ENCODE measurements around the gene VTI1A. TPM values are rescaled to one million over a fixed set of nuclear protein-coding genes. Genes with fewer than 3 reads are reported as not detected.
"Not testable (repeated sequence)": the region's sequence is repeated elsewhere in the genome, so short reads cannot be mapped to it uniquely, and the experiment has no call there.

The VTI1A gene
- total and polyA plus RNA-seq, 4 donors, result 23.5 to 46.7 (median 34.3) TPM

- no peaks in the 10 kb centered on the region for H3K27me3 ChIP-seq (ENCODE audit: control insufficient read depth, insufficient read depth, low read length)
- no peak overlapping the region for H3K27ac ChIP-seq (ENCODE audit: low read depth, low read length)
- no peaks in the 10 kb centered on the region for H3K9me3 ChIP-seq (ENCODE audit: control insufficient read depth, insufficient read depth, low read length)
- H3K4me1 ChIP-seq (ENCODE audit: control insufficient read depth, insufficient read depth, low read length), result peaks cover 3% of the 10 kb centered on the region
- DNase-seq (ENCODE audit: low read depth in 4 of 6, low spot score in 6 of 6), result no peak
- no peak overlapping the region for H3K4me3 ChIP-seq (ENCODE audit: low read depth, low read length)
- no peaks in the 10 kb centered on the region for H3K36me3 ChIP-seq (ENCODE audit: control insufficient read depth, insufficient read depth, low read length)
Observed at GRCh38 chr10:112587729-112588128, 140.7 kb downstream of the VTI1A start.

GRCh38 chr10:112588225-112588990 is 141.4 kb downstream of the VTI1A start:
- no peak overlapping the region for H3K4me3 ChIP-seq (ENCODE audit: low read depth, low read length)
- no peaks in the 10 kb centered on the region for H3K27me3 ChIP-seq (ENCODE audit: control insufficient read depth, insufficient read depth, low read length)
- no peaks in the 10 kb centered on the region for H3K36me3 ChIP-seq (ENCODE audit: control insufficient read depth, insufficient read depth, low read length)
- no peaks in the 10 kb centered on the region for H3K9me3 ChIP-seq (ENCODE audit: control insufficient read depth, insufficient read depth, low read length)
- DNase-seq (ENCODE audit: low read depth in 4 of 6, low spot score in 6 of 6), result peak in 1 of 6 donors; percentile 7
- no CpG with 5 or more reads among the region's 5 CpGs for WGBS (ENCODE audit: insufficient coverage)
- no peak overlapping the region for H3K27ac ChIP-seq (ENCODE audit: low read depth, low read length)
- peaks cover 3% of the 10 kb centered on the region for H3K4me1 ChIP-seq (ENCODE audit: control insufficient read depth, insufficient read depth, low read length)

- DNase-seq (ENCODE audit: low read depth in 4 of 6, low spot score in 6 of 6), result no peak
- Histone ChIP-seq H3K4me3 (ENCODE audit: low read depth, low read length) (no peak overlapping the region), H3K36me3 (ENCODE audit: control insufficient read depth, insufficient read depth, low read length) (no peaks in the 10 kb centered on the region), H3K27ac (ENCODE audit: low read depth, low read length) (no peak overlapping the region), H3K4me1 (ENCODE audit: control insufficient read depth, insufficient read depth, low read length) (peaks cover 3% of the 10 kb centered on the region), H3K27me3 (ENCODE audit: control insufficient read depth, insufficient read depth, low read length) (no peaks in the 10 kb centered on the region), H3K9me3 (ENCODE audit: control insufficient read depth, insufficient read depth, low read length) (no peaks in the 10 kb centered on the region)
- WGBS (ENCODE audit: insufficient coverage), result 100% methylated on average over 3 of the region's 6 CpGs
Observed at GRCh38 chr10:112589081-112589480, 142.1 kb downstream of the VTI1A start.

GRCh38 chr10:112590786-112591185 is 143.8 kb downstream of the VTI1A start:
- H3K27ac ChIP-seq (ENCODE audit: low read depth, low read length); H3K36me3 ChIP-seq (ENCODE audit: control insufficient read depth, insufficient read depth, low read length); DNase-seq (ENCODE audit: low read depth in 4 of 6, low spot score in 6 of 6); H3K9me3 ChIP-seq (ENCODE audit: control insufficient read depth, insufficient read depth, low read length); H3K4me1 ChIP-seq (ENCODE audit: control insufficient read depth, insufficient read depth, low read length); H3K27me3 ChIP-seq (ENCODE audit: control insufficient read depth, insufficient read depth, low read length); H3K4me3 ChIP-seq (ENCODE audit: low read depth, low read length): not testable (repeated sequence)
- WGBS (ENCODE audit: insufficient coverage), result 92% methylated on average over 7 of the region's 7 CpGs

- no peaks in the 10 kb centered on the region for H3K27me3 ChIP-seq (ENCODE audit: control insufficient read depth, insufficient read depth, low read length)
- WGBS (ENCODE audit: insufficient coverage), result no CpG with 5 or more reads among the region's 5 CpGs
- no peaks in the 10 kb centered on the region for H3K9me3 ChIP-seq (ENCODE audit: control insufficient read depth, insufficient read depth, low read length)
- no peaks in the 10 kb centered on the region for H3K4me1 ChIP-seq (ENCODE audit: control insufficient read depth, insufficient read depth, low read length)
- H3K4me3 ChIP-seq (ENCODE audit: low read depth, low read length), result no peak overlapping the region
- no peak for DNase-seq (ENCODE audit: low read depth in 4 of 6, low spot score in 6 of 6)
- H3K36me3 ChIP-seq (ENCODE audit: control insufficient read depth, insufficient read depth, low read length), result no peaks in the 10 kb centered on the region
- no peak overlapping the region for H3K27ac ChIP-seq (ENCODE audit: low read depth, low read length)
Observed at GRCh38 chr10:112593023-112593422, 146.0 kb downstream of the VTI1A start.

- no peak overlapping the region for H3K27ac ChIP-seq (ENCODE audit: low read depth, low read length)
- H3K4me1 ChIP-seq (ENCODE audit: control insufficient read depth, insufficient read depth, low read length), result no peaks in the 10 kb centered on the region
- DNase-seq (ENCODE audit: low read depth in 4 of 6, low spot score in 6 of 6), result no peak
- no peaks in the 10 kb centered on the region for H3K27me3 ChIP-seq (ENCODE audit: control insufficient read depth, insufficient read depth, low read length)
- H3K9me3 ChIP-seq (ENCODE audit: control insufficient read depth, insufficient read depth, low read length), result no peaks in the 10 kb centered on the region
- H3K36me3 ChIP-seq (ENCODE audit: control insufficient read depth, insufficient read depth, low read length), result no peaks in the 10 kb centered on the region
- WGBS (ENCODE audit: insufficient coverage), result 86% methylated on average over 1 of the region's 4 CpGs
- no peak overlapping the region for H3K4me3 ChIP-seq (ENCODE audit: low read depth, low read length)
Observed at GRCh38 chr10:112601214-112602090, 154.4 kb downstream of the VTI1A start.

- Histone ChIP-seq H3K4me1 (ENCODE audit: control insufficient read depth, insufficient read depth, low read length) (no peaks in the 10 kb centered on the region), H3K27me3 (ENCODE audit: control insufficient read depth, insufficient read depth, low read length) (no peaks in the 10 kb centered on the region), H3K9me3 (ENCODE audit: control insufficient read depth, insufficient read depth, low read length) (no peaks in the 10 kb centered on the region), H3K27ac (ENCODE audit: low read depth, low read length) (no peak overlapping the region), H3K36me3 (ENCODE audit: control insufficient read depth, insufficient read depth, low read length) (no peaks in the 10 kb centered on the region), H3K4me3 (ENCODE audit: low read depth, low read length) (no peak overlapping the region)
- no peak for DNase-seq (ENCODE audit: low read depth in 4 of 6, low spot score in 6 of 6)
- WGBS (ENCODE audit: insufficient coverage), result 95% methylated on average over 2 of the region's 2 CpGs
Observed at GRCh38 chr10:112603062-112603461, 156.0 kb downstream of the VTI1A start.

GRCh38 chr10:112605063-112605462 is 158.0 kb downstream of the VTI1A start:
- 90% methylated on average over 3 of the region's 5 CpGs for WGBS (ENCODE audit: insufficient coverage)
- no peak overlapping the region for H3K27ac ChIP-seq (ENCODE audit: low read depth, low read length)
- H3K4me3 ChIP-seq (ENCODE audit: low read depth, low read length), result no peak overlapping the region
- no peaks in the 10 kb centered on the region for H3K4me1 ChIP-seq (ENCODE audit: control insufficient read depth, insufficient read depth, low read length)
- no peaks in the 10 kb centered on the region for H3K36me3 ChIP-seq (ENCODE audit: control insufficient read depth, insufficient read depth, low read length)
- H3K27me3 ChIP-seq (ENCODE audit: control insufficient read depth, insufficient read depth, low read length), result no peaks in the 10 kb centered on the region
- DNase-seq (ENCODE audit: low read depth in 4 of 6, low spot score in 6 of 6), result no peak
- no peaks in the 10 kb centered on the region for H3K9me3 ChIP-seq (ENCODE audit: control insufficient read depth, insufficient read depth, low read length)

GRCh38 chr10:112607506-112607905 is 160.5 kb downstream of the VTI1A start:
- Histone ChIP-seq H3K27me3 (ENCODE audit: control insufficient read depth, insufficient read depth, low read length) (no peaks in the 10 kb centered on the region), H3K36me3 (ENCODE audit: control insufficient read depth, insufficient read depth, low read length) (no peaks in the 10 kb centered on the region), H3K9me3 (ENCODE audit: control insufficient read depth, insufficient read depth, low read length) (no peaks in the 10 kb centered on the region), H3K4me1 (ENCODE audit: control insufficient read depth, insufficient read depth, low read length) (no peaks in the 10 kb centered on the region), H3K4me3 (ENCODE audit: low read depth, low read length) (no peak overlapping the region), H3K27ac (ENCODE audit: low read depth, low read length) (no peak overlapping the region)
- 89% methylated on average over 2 of the region's 2 CpGs for WGBS (ENCODE audit: insufficient coverage)
- no peak for DNase-seq (ENCODE audit: low read depth in 4 of 6, low spot score in 6 of 6)

GRCh38 chr10:112613620-112614019 is 166.6 kb downstream of the VTI1A start:
- 71% methylated on average over 6 of the region's 7 CpGs for WGBS (ENCODE audit: insufficient coverage)
- Histone ChIP-seq H3K4me3 (ENCODE audit: low read depth, low read length) (no peak overlapping the region), H3K27me3 (ENCODE audit: control insufficient read depth, insufficient read depth, low read length) (no peaks in the 10 kb centered on the region), H3K36me3 (ENCODE audit: control insufficient read depth, insufficient read depth, low read length) (no peaks in the 10 kb centered on the region), H3K9me3 (ENCODE audit: control insufficient read depth, insufficient read depth, low read length) (peaks cover 6% of the 10 kb centered on the region), H3K4me1 (ENCODE audit: control insufficient read depth, insufficient read depth, low read length) (no peaks in the 10 kb centered on the region), H3K27ac (ENCODE audit: low read depth, low read length) (no peak overlapping the region)
- DNase-seq (ENCODE audit: low read depth in 4 of 6, low spot score in 6 of 6), result no peak

All from spinal cord (tissue), 10 donors.